ENCODE measurements around the gene MOSMO. TPM values are rescaled to one million over a fixed set of nuclear protein-coding genes. Genes with fewer than 3 reads are reported as not detected.

The MOSMO gene
- total RNA-seq, 4 donors from 2014 or later: 8.4 to 68.5 (median 17.2) TPM

DNA sequence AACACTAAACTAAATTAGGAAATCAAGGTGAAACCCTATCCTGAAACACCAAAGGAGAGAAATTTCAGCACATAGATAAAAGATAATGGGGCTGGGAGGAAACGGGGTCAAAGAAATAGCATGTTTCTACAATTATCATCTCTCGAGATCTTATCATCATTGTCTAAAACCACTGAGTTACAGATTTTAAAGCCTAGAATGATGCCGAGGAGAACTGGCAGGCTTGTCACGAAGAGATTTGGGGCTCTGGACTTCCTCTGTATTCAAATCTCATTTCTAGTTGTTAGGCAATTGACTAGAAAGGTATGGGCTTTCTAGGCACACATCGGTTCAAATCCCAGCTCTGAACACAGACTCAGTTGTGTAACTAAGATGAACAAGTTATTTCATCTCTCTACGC is 16.3 kb upstream of the MOSMO start:
- no peak overlapping the region for H3K27ac ChIP-seq
- H3K9me3 ChIP-seq: no peaks in the 10 kb centered on the region
- in situ Hi-C loops (cut with MboI; ENCODE audit: low pct_ligation_motif_present in 1 of 4, low pct_unique_long_range_greater_than_20kb in 1 of 4, low sequenced_read_pairs in 3 of 4): loop anchor here (10.0 to 25.0 kb wide), 6 partner anchors 83 to 303 kb away; partner anchors contain the start of gene POLR3E (in 2 of the 4)
- peaks cover 0 to 9% (median 3%) of the 10 kb centered on the region in 4 donors for H3K4me1 ChIP-seq
- no peak overlapping the region for H3K4me3 ChIP-seq
- 79 to 80% methylated on average over 4 to 6 of the region's 6 CpGs for WGBS, 2 donors (ENCODE audit: low coverage in 1 of 2)
- no peaks in the 10 kb centered on the region for H3K36me3 ChIP-seq
- no peak for DNase-seq
- TF ChIP-seq POLR2A (IDR thresholded peaks at IDR 0.05): no peak
- no peak for TF ChIP-seq CTCF (IDR thresholded peaks at IDR 0.05)
- TF ChIP-seq POLR2AphosphoS5 (IDR thresholded peaks at IDR 0.05): no peak
- TF ChIP-seq EP300 (IDR thresholded peaks at IDR 0.05; ENCODE audit: low read depth): no peak
- H3K27me3 ChIP-seq: no peaks in the 10 kb centered on the region
- intact Hi-C loops (cut with DNase I; ENCODE audit: low total_unique reads): no loop called here

GRCh38 chr16:21994856-21995465 is 12.9 kb upstream of the MOSMO start:
- TF ChIP-seq EP300 (IDR thresholded peaks at IDR 0.05; ENCODE audit: low read depth): no peak
- no peak for TF ChIP-seq POLR2AphosphoS5 (IDR thresholded peaks at IDR 0.05)
- no peak for TF ChIP-seq CTCF (IDR thresholded peaks at IDR 0.05)
- TF ChIP-seq POLR2A (IDR thresholded peaks at IDR 0.05): no peak
- Histone ChIP-seq H3K27me3 (no peaks in the 10 kb centered on the region), H3K27ac (no peak overlapping the region), H3K9me3 (no peaks in the 10 kb centered on the region), H3K4me3 (no peak overlapping the region), H3K36me3 (no peaks in the 10 kb centered on the region), H3K4me1 (peaks cover 0 to 15% (median 0%) of the 10 kb centered on the region in 4 donors)
- 90 to 93% methylated on average over 8 to 13 of the region's 13 CpGs for WGBS, 2 donors (ENCODE audit: low coverage in 1 of 2)
- intact Hi-C loops (cut with DNase I; ENCODE audit: low total_unique reads) (no loop called here), in situ Hi-C loops (cut with MboI; ENCODE audit: low pct_ligation_motif_present in 1 of 4, low pct_unique_long_range_greater_than_20kb in 1 of 4, low sequenced_read_pairs in 3 of 4) (loop anchor here (5.0 to 25.0 kb wide), 8 partner anchors 77 to 300 kb away; partner anchors contain the start of gene POLR3E (in 2 of the 4))
- no peak for DNase-seq

DNA sequence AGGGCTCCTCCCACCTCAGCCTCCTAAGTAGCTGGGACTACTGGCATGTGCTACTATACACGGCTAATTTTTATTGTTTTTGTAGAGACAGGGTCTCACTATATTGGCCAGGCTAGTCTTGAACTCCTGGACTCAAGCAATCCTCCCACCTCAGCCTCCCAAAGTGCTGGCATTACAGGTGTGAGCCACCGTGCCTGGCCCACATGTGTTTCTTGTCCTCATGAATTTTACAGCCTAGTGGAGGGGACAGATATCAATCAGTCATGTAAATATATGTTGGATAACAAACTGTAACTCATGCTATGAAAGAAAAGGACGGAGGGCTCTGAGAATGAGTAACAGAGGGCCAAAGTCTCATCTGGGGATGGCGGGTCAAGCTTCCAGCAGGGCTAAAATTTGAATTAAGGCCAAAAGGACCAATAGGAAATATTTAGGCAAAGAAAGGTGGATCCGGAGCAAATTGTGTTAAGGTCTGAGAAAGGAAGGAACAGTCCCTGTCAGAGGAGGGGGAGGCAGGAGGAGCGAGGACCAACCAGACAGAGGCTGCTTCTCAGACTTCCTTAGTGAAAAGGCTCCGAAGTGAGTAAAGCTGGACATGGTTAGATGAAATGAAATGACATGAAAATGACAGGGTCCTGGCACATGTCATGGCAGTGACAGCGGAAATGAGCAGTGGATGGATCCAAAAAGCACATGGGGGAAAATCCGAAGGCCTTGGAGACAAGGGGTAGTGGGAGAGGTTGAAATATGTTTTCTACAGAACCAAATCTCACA is 10.8 kb upstream of the MOSMO start:
- Histone ChIP-seq H3K9me3 (no peaks in the 10 kb centered on the region), H3K4me3 (no peak overlapping the region), H3K36me3 (no peaks in the 10 kb centered on the region), H3K27me3 (no peaks in the 10 kb centered on the region), H3K27ac (no peak overlapping the region), H3K4me1 (peaks cover 0 to 21% (median 8%) of the 10 kb centered on the region in 4 donors)
- no peak for TF ChIP-seq POLR2A (IDR thresholded peaks at IDR 0.05)
- TF ChIP-seq CTCF (IDR thresholded peaks at IDR 0.05): no peak
- no peak for TF ChIP-seq POLR2AphosphoS5 (IDR thresholded peaks at IDR 0.05)
- in situ Hi-C loops (cut with MboI; ENCODE audit: low pct_ligation_motif_present in 1 of 4, low pct_unique_long_range_greater_than_20kb in 1 of 4, low sequenced_read_pairs in 3 of 4) (loop anchor here (5.0 to 25.0 kb wide), 8 partner anchors 75 to 298 kb away; partner anchors contain the start of gene POLR3E (in 2 of the 4)), intact Hi-C loops (cut with DNase I; ENCODE audit: low total_unique reads) (no loop called here)
- 82 to 90% methylated on average over 7 to 9 of the region's 9 CpGs for WGBS, 2 donors (ENCODE audit: low coverage in 1 of 2)
- DNase-seq: no peak

- no peak for TF ChIP-seq EP300 (IDR thresholded peaks at IDR 0.05; ENCODE audit: low read depth)
- Histone ChIP-seq H3K36me3 (no peaks in the 10 kb centered on the region), H3K4me1 (peaks cover 0 to 21% (median 8%) of the 10 kb centered on the region in 4 donors), H3K27ac (peak overlapping the region in 1 of 4 donors; percentile 35), H3K4me3 (no peak overlapping the region), H3K9me3 (no peaks in the 10 kb centered on the region), H3K27me3 (no peaks in the 10 kb centered on the region)
- intact Hi-C loops (cut with DNase I; ENCODE audit: low total_unique reads) (no loop called here), in situ Hi-C loops (cut with MboI; ENCODE audit: low pct_ligation_motif_present in 1 of 4, low pct_unique_long_range_greater_than_20kb in 1 of 4, low sequenced_read_pairs in 3 of 4) (loop anchor here (5.0 to 25.0 kb wide), 8 partner anchors 74 to 297 kb away; partner anchors contain the start of gene POLR3E (in 2 of the 4))
- DNase-seq: no peak
- WGBS, 2 donors (ENCODE audit: low coverage in 1 of 2): 76 to 79% methylated on average over 6 to 7 of the region's 7 CpGs
Measured at GRCh38 chr16:21997697-21998480, 10.0 kb upstream of the MOSMO start.
